ENCODE results near the gene GRAMD2B. TPM values are rescaled to one million over a fixed set of nuclear protein-coding genes. Genes with fewer than 3 reads are reported as not detected.
A peak's percentile ranks its signal among the peaks of the same experiment; 100 is the strongest.

The GRAMD2B gene
- total RNA-seq, 1 donor from 2014 or later, result 18.3 TPM

GRCh38 chr5:126488443-126489065 lies 65.3 kb downstream of the GRAMD2B start:
- peaks cover 27% of the 10 kb centered on the region for H3K36me3 Mint-ChIP-seq
- peaks cover 44% of the 10 kb centered on the region for H3K4me1 Mint-ChIP-seq (ENCODE audit: unreplicated experiment)

GRCh38 chr5:126490167-126490940 lies 67.1 kb downstream of the GRAMD2B start:
- H3K4me3 Mint-ChIP-seq, result peak overlapping the region; percentile 34
- H3K4me1 Mint-ChIP-seq (ENCODE audit: unreplicated experiment), result peaks cover 43% of the 10 kb centered on the region
- TF ChIP-seq CTCF (conservative IDR thresholded peaks at IDR 0.05), result peak; percentile 49
- H3K9me3 Mint-ChIP-seq, result no peaks in the 10 kb centered on the region
- no peak for DNase-seq (ENCODE audit: extremely low spot score, unreplicated experiment)
- no peaks in the 10 kb centered on the region for H3K27me3 Mint-ChIP-seq
- peak overlapping the region; percentile 62 for H3K27ac Mint-ChIP-seq
- peaks cover 27% of the 10 kb centered on the region for H3K36me3 Mint-ChIP-seq

More at GRCh38 chr5:126488443-126489065, 65.3 kb downstream of the GRAMD2B start:
- no peaks in the 10 kb centered on the region for H3K9me3 Mint-ChIP-seq
- no peak overlapping the region for H3K27ac Mint-ChIP-seq
- no peak overlapping the region for H3K4me3 Mint-ChIP-seq
- DNase-seq (ENCODE audit: extremely low spot score, unreplicated experiment), result no peak
- no peak for TF ChIP-seq CTCF (conservative IDR thresholded peaks at IDR 0.05)
- no peaks in the 10 kb centered on the region for H3K27me3 Mint-ChIP-seq

GRCh38 chr5:126492939-126493338 lies 69.7 kb downstream of the GRAMD2B start:
- DNase-seq (ENCODE audit: extremely low spot score, unreplicated experiment), result no peak
- H3K9me3 Mint-ChIP-seq, result no peaks in the 10 kb centered on the region
- peaks cover 38% of the 10 kb centered on the region for H3K4me1 Mint-ChIP-seq (ENCODE audit: unreplicated experiment)
- H3K27ac Mint-ChIP-seq, result peak overlapping the region; percentile 4
- peak; percentile 36 for TF ChIP-seq CTCF (conservative IDR thresholded peaks at IDR 0.05)
- no peaks in the 10 kb centered on the region for H3K27me3 Mint-ChIP-seq
- peaks cover 10% of the 10 kb centered on the region for H3K36me3 Mint-ChIP-seq
- H3K4me3 Mint-ChIP-seq, result no peak overlapping the region

GRCh38 chr5:126494393-126494792 lies 71.2 kb downstream of the GRAMD2B start:
- Mint-ChIP-seq H3K27me3 (no peaks in the 10 kb centered on the region), H3K36me3 (peaks cover 10% of the 10 kb centered on the region), H3K9me3 (no peaks in the 10 kb centered on the region), H3K4me3 (no peak overlapping the region), H3K4me1 (ENCODE audit: unreplicated experiment) (peaks cover 23% of the 10 kb centered on the region), H3K27ac (no peak overlapping the region)
- no peak for DNase-seq (ENCODE audit: extremely low spot score, unreplicated experiment)
- TF ChIP-seq CTCF (conservative IDR thresholded peaks at IDR 0.05), result no peak

GRCh38 chr5:126497506-126497905 lies 74.3 kb downstream of the GRAMD2B start:
- TF ChIP-seq CTCF (conservative IDR thresholded peaks at IDR 0.05), result no peak
- no peak overlapping the region for H3K4me3 Mint-ChIP-seq
- no peaks in the 10 kb centered on the region for H3K9me3 Mint-ChIP-seq
- no peak overlapping the region for H3K27ac Mint-ChIP-seq
- H3K27me3 Mint-ChIP-seq, result no peaks in the 10 kb centered on the region
- peaks cover 9% of the 10 kb centered on the region for H3K4me1 Mint-ChIP-seq (ENCODE audit: unreplicated experiment)
- peaks cover 7% of the 10 kb centered on the region for H3K36me3 Mint-ChIP-seq
- DNase-seq (ENCODE audit: extremely low spot score, unreplicated experiment), result no peak
